Measurements from ENCODE around the gene C1orf21. TPM values are rescaled to one million over a fixed set of nuclear protein-coding genes. Genes with fewer than 3 reads are reported as not detected.

C1orf21 gene
- total and polyA plus RNA-seq, 2 donors (not counting 1 experiment from before 2014, with no cell fraction given): under 0.01 to 0.32 TPM

GRCh38 chr1:184530226-184530625 lies 143.4 kb downstream of the C1orf21 start:
- POLR2A ChIA-PET: no interaction called here
- WGBS (ENCODE audit: insufficient coverage): no CpG with 5 or more reads among the region's 2 CpGs

GRCh38 chr1:184531296-184531695 lies 144.5 kb downstream of the C1orf21 start:
- Mint-ChIP-seq H3K27me3 (no peaks in the 10 kb centered on the region), H3K9me3 (ENCODE audit: insufficient read depth) (peaks cover 6% of the 10 kb centered on the region), H3K4me3 (no peak overlapping the region), H3K27ac (no peak overlapping the region), H3K4me1 (peaks cover 12% of the 10 kb centered on the region)
- no peak for TF ChIP-seq EZH2 (IDR thresholded peaks at IDR 0.05; ENCODE audit: borderline replicate concordance, insufficient read depth, low read depth, low read length, poor library complexity, severe bottlenecking)
- no peak for TF ChIP-seq CTCF (IDR thresholded peaks at IDR 0.05)
- ATAC-seq (ENCODE audit: low read depth): no peak
- no peak overlapping the region for H3K4me2 ChIP-seq (replicated peaks; ENCODE audit: low read depth, low read length, poor library complexity, severe bottlenecking)
- peaks cover 17 to 18% of the 10 kb centered on the region in 2 donors for H3K4me1 ChIP-seq (ENCODE audit: control insufficient read depth in 2 of 2, insufficient read depth in 2 of 2, low read length in 2 of 2)
- H3K79me2 ChIP-seq (ENCODE audit: control insufficient read depth, insufficient read depth, low read length): no peaks in the 10 kb centered on the region
- CTCF ChIA-PET: no interaction called here
- intact Hi-C loops (cut with micrococcal nuclease): no loop called here
- H3K9ac ChIP-seq (ENCODE audit: low read length): no peak overlapping the region
- H3K4me3 ChIP-seq (ENCODE audit: control extremely low read depth in 1 of 5, extremely low read depth in 1 of 5, insufficient read depth in 1 of 5, low read depth in 2 of 5, low read length in 4 of 5): no peak overlapping the region
- no CpG with 5 or more reads among the region's 1 CpG for WGBS (ENCODE audit: insufficient coverage)
- no peak overlapping the region for H2AFZ ChIP-seq (ENCODE audit: insufficient read depth, low read depth, low read length, poor library complexity, severe bottlenecking)
- POLR2A ChIA-PET: no interaction called here
- no peak overlapping the region for H3K27ac ChIP-seq (ENCODE audit: low read length in 2 of 2)
- H4K20me1 ChIP-seq (ENCODE audit: control insufficient read depth, insufficient read depth, low read length, poor library complexity, severe bottlenecking): no peaks in the 10 kb centered on the region
- H3K36me3 ChIP-seq (replicated peaks in 1 of 2; ENCODE audit: control extremely low read depth in 1 of 2, control insufficient read depth in 1 of 2, extremely low read depth in 1 of 2, insufficient read depth in 2 of 2, low read length in 1 of 2): no peaks in the 10 kb centered on the region
- H3K9me3 ChIP-seq (ENCODE audit: control extremely low read depth in 1 of 3, control insufficient read depth in 2 of 3, insufficient read depth in 1 of 3, low read length in 2 of 3): peaks cover 0 to 6% (median 3%) of the 10 kb centered on the region in 3 donors
- no peak for DNase-seq
- H3K27me3 ChIP-seq (replicated peaks in 1 of 4; ENCODE audit: control extremely low read depth in 1 of 4, control insufficient read depth in 3 of 4, insufficient read depth in 4 of 4, low read length in 3 of 4): no peaks in the 10 kb centered on the region

More at GRCh38 chr1:184530226-184530625, 143.4 kb downstream of the C1orf21 start:
- Histone ChIP-seq H3K36me3 (replicated peaks in 1 of 2; ENCODE audit: control extremely low read depth in 1 of 2, control insufficient read depth in 1 of 2, extremely low read depth in 1 of 2, insufficient read depth in 2 of 2, low read length in 1 of 2) (no peaks in the 10 kb centered on the region), H3K4me3 (ENCODE audit: control extremely low read depth in 1 of 5, extremely low read depth in 1 of 5, insufficient read depth in 1 of 5, low read depth in 2 of 5, low read length in 4 of 5) (no peak overlapping the region), H3K4me2 (replicated peaks; ENCODE audit: low read depth, low read length, poor library complexity, severe bottlenecking) (no peak overlapping the region), H3K27ac (ENCODE audit: low read length in 2 of 2) (no peak overlapping the region), H3K79me2 (ENCODE audit: control insufficient read depth, insufficient read depth, low read length) (no peaks in the 10 kb centered on the region), H3K4me1 (ENCODE audit: control insufficient read depth in 2 of 2, insufficient read depth in 2 of 2, low read length in 2 of 2) (peaks cover 17 to 18% of the 10 kb centered on the region in 2 donors), H3K9ac (ENCODE audit: low read length) (no peak overlapping the region), H4K20me1 (ENCODE audit: control insufficient read depth, insufficient read depth, low read length, poor library complexity, severe bottlenecking) (no peaks in the 10 kb centered on the region), H2AFZ (ENCODE audit: insufficient read depth, low read depth, low read length, poor library complexity, severe bottlenecking) (no peak overlapping the region), H3K27me3 (replicated peaks in 1 of 4; ENCODE audit: control extremely low read depth in 1 of 4, control insufficient read depth in 3 of 4, insufficient read depth in 4 of 4, low read length in 3 of 4) (no peaks in the 10 kb centered on the region), H3K9me3 (ENCODE audit: control extremely low read depth in 1 of 3, control insufficient read depth in 2 of 3, insufficient read depth in 1 of 3, low read length in 2 of 3) (no peaks in the 10 kb centered on the region)
- no peaks in the 10 kb centered on the region for H3K9me3 Mint-ChIP-seq (ENCODE audit: insufficient read depth)
- intact Hi-C loops (cut with micrococcal nuclease): no loop called here
- CTCF ChIA-PET: no interaction called here
- H3K4me1 Mint-ChIP-seq: peaks cover 12% of the 10 kb centered on the region
- H3K27ac Mint-ChIP-seq: no peak overlapping the region
- no peak for TF ChIP-seq EZH2 (IDR thresholded peaks at IDR 0.05; ENCODE audit: borderline replicate concordance, insufficient read depth, low read depth, low read length, poor library complexity, severe bottlenecking)
- no peak for TF ChIP-seq CTCF (IDR thresholded peaks at IDR 0.05)
- ATAC-seq (ENCODE audit: low read depth) (no peak), DNase-seq (no peak)
- H3K4me3 Mint-ChIP-seq: no peak overlapping the region
- H3K27me3 Mint-ChIP-seq: no peaks in the 10 kb centered on the region
